ENCODE measurements around the gene STIM1.

The STIM1 gene

GRCh38 chr11:3824714-3825472 is 30.6 kb upstream of the STIM1 start:
- no peak overlapping the region for H3K27ac ChIP-seq
- no peak; the same call in 1 of the 2 replicates for TF ChIP-seq CTCF (conservative IDR thresholded peaks at IDR 0.05)

- no peak for TF ChIP-seq CTCF (conservative IDR thresholded peaks at IDR 0.05)
- no peak overlapping the region for H3K27ac ChIP-seq
These were observed 29.9 kb upstream of the STIM1 start for GRCh38 chr11:3825473-3826154.

- no peak overlapping the region for H3K27ac ChIP-seq
- no peak for TF ChIP-seq CTCF (conservative IDR thresholded peaks at IDR 0.05)
These were observed 28.7 kb upstream of the STIM1 start for GRCh38 chr11:3826721-3827120.

- no peak overlapping the region for H3K27ac ChIP-seq
- TF ChIP-seq CTCF (conservative IDR thresholded peaks at IDR 0.05) = no peak
These were observed 27.9 kb upstream of the STIM1 start for GRCh38 chr11:3827434-3828186.

- TF ChIP-seq CTCF (conservative IDR thresholded peaks at IDR 0.05) = no peak
- H3K27ac ChIP-seq = no peak overlapping the region
These were observed 25.4 kb upstream of the STIM1 start for GRCh38 chr11:3830088-3830487.

GRCh38 chr11:3830730-3831129 is 24.7 kb upstream of the STIM1 start:
- H3K27ac ChIP-seq = no peak overlapping the region
- TF ChIP-seq CTCF (conservative IDR thresholded peaks at IDR 0.05) = no peak
